NCI-H146 (cell line): Measurements from ENCODE around the gene NFIX.

Experiments
- DNase-seq: peaks from one replicate; lab custom pipeline; 2025; lab: John Stamatoyannopoulos, UW

NFIX gene

DNA sequence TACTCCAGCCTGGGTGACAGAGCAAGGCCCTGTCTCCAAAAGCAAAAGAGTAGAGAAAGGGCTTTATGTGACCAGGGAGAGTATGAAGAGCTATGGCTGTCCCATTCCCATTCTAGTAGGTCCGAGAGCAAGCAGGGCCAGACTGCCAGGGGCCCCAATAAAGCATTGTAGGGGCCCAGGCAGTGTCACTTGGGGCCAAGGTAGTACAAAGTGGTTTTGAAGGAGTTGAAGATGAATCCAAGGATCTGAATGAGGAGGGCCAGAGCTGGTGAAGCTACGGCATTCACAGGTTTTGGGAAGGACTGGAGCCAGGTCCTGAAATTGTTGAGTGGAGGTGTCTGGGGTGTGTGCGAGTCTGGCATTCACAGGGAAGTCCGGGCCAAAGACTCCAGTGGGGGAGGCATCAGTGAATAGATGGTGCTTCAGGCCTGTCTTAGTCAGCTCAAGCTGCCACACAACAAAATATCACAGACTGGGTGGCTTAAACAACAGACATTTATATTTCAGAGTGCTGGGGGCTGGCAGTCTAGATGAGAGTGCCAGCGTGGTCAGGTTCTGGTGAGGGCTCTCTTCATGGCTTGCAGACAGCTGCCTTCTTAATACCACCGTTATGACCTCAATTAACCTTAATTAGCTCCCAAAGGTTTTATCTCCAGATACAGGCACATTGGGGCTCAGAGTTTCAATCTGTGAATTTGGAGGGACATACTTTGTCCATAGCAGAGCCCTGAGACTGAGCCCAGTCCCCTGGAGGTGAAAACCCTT lies 132.7 kb downstream of the NFIX start:
- DNase-seq: peak; percentile 63

DNA sequence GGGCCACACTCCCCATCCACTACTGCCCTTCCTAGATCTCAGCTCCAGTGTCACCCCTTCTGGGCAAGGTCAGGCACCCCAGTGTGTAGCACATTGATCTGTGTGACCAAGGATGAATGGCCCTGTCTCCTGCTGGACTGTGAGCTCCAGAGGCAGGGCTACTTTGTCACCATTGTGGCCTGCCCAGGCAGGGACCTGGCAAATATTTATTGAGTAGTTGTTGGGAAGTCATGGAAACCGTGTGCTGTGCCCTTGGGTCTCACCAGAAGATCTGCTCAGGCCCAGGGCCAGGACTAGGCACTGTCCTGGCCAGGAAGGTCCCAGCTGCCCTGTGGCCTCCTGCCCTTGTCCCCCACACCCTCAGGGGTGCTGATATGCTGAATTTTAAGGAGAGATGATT lies 133.3 kb downstream of the NFIX start:
- peak; percentile 93 for DNase-seq

DNA sequence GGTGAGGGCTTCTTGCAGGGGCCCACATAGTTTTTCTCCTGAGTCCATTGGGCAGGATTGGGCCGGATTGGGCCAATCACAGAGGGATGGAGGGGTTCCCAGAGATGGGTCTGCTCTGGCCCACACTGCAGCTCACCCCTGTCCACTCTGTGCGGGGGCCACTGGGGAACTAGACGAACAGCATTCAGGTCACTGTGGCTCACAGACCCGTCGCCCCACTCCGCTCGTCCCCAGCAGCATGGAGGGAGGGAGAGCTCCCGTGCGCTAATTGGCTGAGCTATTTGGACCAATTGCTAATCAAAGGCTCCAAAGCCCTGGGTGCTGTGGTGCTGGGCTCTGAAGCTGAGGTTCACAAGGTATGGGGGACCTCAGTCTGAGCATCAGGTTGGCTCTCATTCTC lies 134.1 kb downstream of the NFIX start:
- no peak for DNase-seq

DNA sequence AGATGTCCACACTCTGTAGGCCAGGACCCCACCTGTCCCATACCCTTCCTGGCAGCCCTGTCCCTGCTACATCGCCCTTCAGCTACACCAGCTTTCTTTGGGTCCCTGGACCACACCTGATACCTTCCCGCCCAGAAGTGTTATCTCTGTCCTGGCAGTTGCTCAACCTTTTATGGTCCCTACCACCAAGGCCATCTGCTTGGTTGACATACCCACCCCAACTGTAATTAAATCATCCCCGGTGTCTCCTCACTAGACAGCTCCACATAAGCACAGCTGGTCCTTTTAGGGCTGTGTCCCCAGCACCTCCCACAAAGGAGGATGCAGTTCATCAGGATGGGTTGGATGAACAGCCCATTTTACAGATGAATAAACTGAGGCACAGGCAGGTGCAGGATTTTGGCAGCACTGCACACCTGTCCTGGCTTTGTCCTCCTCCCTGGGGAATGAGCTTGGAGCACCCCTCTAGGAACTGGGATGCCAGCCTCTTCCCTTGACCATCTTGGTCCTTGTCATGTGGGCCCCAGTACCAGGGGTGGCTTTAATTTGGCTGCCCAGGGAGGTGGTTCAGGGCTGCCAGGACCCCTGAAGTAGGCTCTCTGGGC lies 135.7 kb downstream of the NFIX start:
- DNase-seq: no peak

DNA sequence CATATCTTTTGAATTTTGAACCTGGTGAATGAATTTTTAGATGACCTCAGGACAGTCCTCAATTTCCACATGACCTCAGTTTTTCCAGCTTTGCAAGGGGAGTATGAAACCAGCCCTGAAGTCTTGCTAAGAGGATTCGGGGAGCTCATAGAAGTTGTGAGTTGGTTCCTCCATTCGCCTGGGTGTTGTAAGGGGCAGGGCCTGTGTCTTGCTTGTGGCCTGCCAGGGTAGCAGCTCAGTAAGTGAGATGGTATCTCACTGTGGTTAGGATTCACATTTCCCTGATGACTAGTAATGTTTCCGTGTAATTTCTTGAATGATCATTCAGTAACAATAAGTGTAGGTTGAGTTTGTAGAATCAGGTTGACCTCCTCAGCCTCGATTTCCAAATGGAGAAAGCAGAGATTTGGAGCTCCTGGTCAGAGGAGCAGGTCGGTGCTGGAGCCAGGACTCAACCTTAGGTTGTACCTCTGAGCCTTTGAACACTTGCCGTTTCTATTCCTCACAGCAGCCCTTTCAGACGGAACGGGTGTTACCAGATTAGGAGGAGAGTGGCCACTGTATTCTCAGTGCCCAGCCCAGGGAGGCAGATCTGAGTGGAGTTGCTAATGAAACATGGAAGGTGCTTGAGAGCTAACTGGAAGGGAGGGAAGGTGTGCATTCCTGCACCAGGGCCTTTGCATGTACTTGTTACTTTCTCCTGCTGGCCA lies 137.4 kb downstream of the NFIX start:
- DNase-seq: no peak

DNA sequence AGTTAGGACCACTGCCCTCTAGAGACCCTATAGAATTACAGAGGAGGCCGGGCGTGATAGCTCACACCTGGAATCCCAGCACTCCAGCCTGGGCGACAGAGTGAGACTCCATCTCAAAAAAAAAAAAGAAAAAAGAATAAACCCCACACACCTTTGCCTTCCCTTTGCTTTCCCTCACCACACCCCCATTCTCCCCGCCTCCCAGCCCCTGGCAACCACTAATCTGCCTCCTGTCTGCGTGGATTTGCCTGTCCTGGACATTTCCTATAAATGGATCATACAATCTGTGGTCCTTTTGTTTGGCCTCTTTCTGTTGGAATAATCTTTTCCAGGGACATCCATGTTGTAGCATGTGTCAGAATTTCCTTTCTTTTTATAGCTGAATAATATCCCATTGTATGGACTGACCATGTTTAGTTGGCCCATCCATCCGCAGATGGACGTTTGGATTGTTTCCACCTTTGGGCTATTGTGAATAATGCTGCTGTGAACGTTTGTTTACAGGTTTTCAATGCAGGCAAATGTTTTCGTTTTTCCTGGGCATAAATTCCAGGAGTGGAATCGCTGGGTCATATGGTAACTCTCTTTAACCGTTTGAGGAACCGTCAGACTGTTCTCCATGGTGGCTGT lies 138.1 kb downstream of the NFIX start:
- DNase-seq: no peak

DNA sequence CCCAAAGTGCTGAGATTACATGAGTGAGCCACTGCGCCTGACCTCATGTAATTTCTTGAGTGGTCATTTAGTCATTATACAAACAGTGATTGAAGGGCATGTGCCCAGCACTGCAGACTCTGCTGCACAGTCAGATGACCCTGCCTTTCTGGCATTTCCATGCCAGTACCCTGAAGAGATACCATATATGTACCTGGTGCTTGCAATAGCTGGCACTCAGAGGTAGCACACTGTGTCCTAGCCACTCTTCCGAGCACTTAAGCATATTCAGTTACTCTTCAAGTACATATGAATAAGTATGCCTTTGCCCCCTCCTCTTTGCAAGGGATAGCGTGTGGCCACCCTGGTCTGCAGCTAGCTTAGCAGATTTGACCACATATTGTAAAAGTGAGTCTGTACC lies 139.4 kb downstream of the NFIX start:
- DNase-seq: no peak

DNA sequence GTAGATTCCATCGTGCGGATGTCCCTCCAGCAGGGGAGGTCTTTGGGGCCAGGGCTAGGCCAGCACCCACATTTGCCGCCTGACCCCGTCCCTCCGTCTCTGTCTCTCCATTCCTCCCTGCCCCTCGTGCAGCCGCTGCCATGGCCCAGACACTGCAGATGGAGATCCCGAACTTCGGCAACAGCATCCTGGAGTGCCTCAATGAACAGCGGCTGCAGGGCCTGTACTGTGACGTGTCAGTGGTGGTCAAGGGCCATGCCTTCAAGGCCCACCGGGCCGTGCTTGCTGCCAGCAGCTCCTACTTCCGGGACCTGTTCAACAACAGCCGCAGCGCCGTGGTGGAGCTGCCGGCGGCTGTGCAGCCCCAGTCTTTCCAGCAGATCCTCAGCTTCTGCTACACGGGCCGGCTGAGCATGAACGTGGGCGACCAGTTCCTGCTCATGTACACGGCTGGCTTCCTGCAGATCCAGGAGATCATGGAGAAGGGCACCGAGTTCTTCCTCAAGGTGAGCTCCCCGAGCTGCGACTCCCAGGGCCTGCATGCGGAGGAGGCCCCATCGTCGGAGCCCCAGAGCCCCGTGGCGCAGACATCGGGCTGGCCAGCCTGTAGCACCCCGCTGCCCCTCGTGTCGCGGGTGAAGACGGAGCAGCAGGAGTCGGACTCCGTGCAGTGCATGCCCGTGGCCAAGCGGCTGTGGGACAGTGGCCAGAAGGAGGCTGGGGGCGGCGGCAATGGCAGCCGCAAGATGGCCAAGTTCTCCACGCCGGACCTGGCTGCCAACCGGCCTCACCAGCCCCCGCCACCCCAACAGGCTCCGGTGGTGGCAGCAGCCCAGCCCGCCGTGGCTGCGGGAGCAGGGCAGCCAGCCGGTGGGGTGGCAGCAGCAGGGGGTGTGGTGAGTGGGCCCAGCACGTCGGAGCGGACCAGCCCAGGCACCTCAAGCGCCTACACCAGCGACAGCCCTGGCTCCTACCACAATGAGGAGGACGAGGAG lies 140.1 kb downstream of the NFIX start:
- no peak for DNase-seq

DNA sequence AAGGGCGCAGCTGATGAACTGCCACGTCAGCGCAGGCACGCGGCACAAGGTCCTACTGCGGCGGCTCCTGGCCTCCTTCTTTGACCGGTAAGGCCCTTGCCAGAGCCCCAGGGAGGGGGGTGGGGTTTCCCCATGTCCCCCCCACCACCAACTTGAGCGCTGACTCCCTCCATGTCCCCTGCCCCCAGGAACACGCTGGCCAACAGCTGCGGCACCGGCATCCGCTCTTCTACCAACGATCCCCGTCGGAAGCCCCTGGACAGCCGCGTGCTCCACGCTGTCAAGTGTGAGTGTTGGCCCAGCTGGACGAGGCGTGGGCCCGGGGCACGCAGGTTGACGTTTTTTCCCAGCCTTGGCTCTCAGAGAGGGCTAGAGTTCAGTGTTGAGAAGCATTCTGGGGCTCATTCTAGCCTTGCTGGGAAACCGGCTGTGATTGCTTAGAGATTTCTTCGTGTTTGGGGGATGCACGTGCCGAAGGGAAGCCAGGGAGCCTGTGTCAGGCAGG lies 142.1 kb downstream of the NFIX start:
- no peak for DNase-seq

DNA sequence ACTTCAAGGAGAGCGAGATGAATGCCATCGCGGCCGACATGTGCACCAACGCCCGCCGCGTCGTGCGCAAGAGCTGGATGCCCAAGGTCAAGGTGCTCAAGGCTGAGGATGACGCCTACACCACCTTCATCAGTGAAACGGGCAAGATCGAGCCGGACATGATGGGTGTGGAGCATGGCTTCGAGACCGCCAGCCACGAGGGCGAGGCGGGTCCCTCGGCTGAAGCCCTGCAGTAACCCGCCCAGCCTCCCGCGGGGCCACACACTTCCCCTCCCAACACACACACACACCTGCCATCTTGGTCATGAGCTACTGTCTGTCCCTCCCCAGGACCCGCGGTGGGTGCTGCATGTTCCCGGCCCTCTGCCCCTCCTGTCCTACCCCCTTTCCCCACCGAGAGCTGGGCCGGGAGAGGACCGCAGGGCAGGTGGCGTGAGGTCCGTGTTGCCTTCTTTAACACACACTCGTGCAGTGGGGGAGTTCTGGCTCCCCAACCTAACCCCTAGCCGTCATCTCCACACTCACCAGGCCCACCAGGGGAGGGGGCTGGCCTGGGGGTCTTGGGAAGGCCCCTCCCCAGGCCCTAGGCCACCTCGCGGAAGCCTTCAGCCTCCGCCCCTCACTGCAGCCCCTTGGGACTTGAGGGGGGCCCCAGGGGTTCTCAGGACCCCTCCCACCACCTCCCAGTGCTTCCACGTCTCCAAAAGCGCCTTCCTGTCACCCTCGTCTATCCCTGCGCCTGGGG lies 143.1 kb downstream of the NFIX start:
- no peak for DNase-seq

DNA sequence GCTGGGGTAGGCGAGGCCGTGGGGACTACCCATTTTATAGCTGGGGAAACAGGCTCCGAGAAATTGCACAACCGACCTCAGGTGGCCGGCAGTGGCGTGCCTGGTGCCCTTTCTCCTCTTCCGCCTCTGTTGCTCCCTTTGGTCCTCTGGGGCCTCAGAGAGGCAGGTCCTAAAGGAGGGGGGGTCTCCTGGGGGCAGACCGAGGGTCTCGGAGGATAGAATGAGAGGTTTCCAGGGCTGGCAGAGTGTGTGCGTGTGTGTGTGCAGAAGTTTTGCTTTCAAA lies 143.6 kb downstream of the NFIX start:
- no peak for DNase-seq

DNA sequence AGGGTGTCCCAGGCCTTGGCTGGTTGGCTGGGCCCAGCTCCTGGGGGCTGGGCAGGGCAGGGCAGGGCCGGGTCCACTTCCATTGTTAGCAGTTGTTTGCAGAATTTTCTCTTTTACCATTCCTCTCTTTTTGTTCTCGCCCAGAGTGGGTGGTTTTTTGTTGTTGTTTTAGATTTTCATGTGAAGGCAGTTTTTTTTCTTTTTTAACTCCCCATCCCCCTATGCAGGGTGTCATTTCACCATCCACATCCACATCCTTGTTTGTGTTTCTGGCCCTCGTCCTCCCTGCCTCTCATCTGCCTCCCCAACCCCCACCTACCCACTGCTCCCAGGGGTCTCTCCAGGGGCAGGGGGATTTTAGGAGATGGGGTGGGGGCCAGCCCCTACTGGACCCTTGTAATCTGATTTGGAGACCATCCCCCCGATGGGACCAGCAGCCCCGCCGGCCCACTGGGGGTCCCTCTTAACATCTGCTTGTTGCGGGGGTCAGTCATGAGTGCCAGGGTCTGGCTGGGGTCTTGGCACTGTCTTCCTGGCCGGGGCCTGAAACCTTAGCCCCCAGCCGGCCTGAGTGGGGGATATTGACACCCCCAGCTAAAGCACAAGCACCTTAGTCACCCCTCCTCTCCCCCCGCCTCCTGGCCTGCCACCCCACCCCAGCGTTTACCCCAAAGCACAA lies 144.5 kb downstream of the NFIX start:
- no peak for DNase-seq

DNA sequence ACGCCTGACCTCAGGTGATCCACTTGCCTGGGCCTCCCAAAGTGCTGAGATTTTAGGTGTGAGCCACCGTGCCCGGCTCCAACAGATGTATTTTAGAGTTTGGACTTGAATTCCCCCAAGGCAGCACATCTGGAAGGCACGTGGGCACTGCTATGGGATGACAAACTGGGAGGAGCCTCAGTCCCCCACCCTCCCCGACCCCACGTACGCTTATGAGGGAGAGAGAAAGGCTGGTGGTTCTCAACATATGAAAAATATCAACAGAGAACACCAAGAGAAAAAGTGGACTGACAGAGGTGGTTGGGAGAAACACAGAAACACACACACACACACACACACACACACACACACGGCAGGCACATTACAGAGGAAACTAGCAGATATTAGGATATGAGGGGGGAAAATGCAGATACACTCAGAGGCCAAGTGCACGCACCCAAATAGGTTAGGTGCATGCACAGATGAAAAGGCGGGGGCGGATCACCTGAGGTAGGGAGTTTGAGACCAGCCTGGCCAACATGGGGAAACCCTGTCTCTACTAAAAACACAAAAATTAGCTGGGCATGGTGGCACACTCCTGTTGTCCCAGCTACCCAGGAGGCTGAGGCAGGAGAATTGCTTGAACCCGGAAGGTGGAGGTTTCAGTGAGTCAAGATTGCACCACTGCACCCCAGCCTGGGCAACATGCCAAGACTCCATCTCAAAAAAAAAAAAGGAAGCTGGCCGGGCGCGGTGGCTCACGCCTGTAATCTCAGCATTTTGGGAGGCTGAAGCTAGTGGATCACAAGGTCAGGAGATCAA lies 151.7 kb downstream of the NFIX start:
- no peak for DNase-seq
